SK-N-SH (cell line): ENCODE data around the gene MAGI3. TPM values are rescaled to one million over a fixed set of nuclear protein-coding genes. Genes with fewer than 3 reads are reported as not detected.

Experiments
- CTCF ChIA-PET: fragments of 300-600, 350-600 bp; formaldehyde crosslinking; extraction: SDS; loops from one replicate; lab custom pipeline; 2021; lab: Yijun Ruan, JAX
- POLR2A ChIA-PET: fragments of 350-600 bp; sonication (Branson Sonifier 250); formaldehyde crosslinking; extraction: SDS; loops from one replicate; lab custom pipeline; 2020; ENCODE audit warnings: antibody characterized with exemption, inconsistent platforms; lab: Yijun Ruan, JAX
- DNase-seq: peaks from one replicate; pipeline ENCODE4 v3.0.0; 2012
- H2AFZ ChIP-seq: fragments of 200-600 bp; sonication (generic); 2 replicates; pipeline ENCODE4 v1.8.1; 2016; ENCODE audit warnings: antibody characterized with exemption, mild to moderate bottlenecking, low read depth
- H3F3A ChIP-seq: fragments of 200-600 bp; sonication (generic); replicated peaks from 2 replicates; pipeline ENCODE3; 2016; ENCODE audit warnings: antibody characterized with exemption, mild to moderate bottlenecking; ENCODE audit not compliant: insufficient read depth
- H3K27ac ChIP-seq, 2 experiments: fragments of 200-500 bp in 1 of 2; fragments of 200-600 bp in 1 of 2; sonication (Bioruptor generic) in 1 of 2; sonication (generic), shearing (Covaris generic) in 1 of 2; 2 replicates each; pipeline versions ENCODE4 v1.5.1 to v1.6.1; 2014 to 2016; ENCODE audit warnings: low read depth in 2 of 2, inconsistent platforms in 1 of 2, low read length in 1 of 2, mild to moderate bottlenecking in 1 of 2, mixed read lengths in 1 of 2
- H3K27me3 ChIP-seq: fragments of 200-600 bp; sonication (generic), shearing (Covaris generic); 2 replicates; pipeline ENCODE4 v1.6.1; 2016; ENCODE audit warnings: mixed run types; ENCODE audit not compliant: insufficient read depth
- H3K36me3 ChIP-seq, 2 experiments: fragments of 200-500 bp in 1 of 2; fragments of 200-600 bp in 1 of 2; sonication (Bioruptor generic) in 1 of 2; sonication (generic) in 1 of 2; replicated peaks in 1 of 2; 2 replicates each; pipeline versions ENCODE3 to v1.5.1; 2014 to 2016; ENCODE audit warnings: low read length in 1 of 2, mild to moderate bottlenecking in 1 of 2; ENCODE audit not compliant: insufficient read depth in 2 of 2, control insufficient read depth in 1 of 2
- H3K4me1 ChIP-seq, 2 experiments: fragments of 200-500 bp in 1 of 2; fragments of 200-600 bp in 1 of 2; sonication (Bioruptor generic) in 1 of 2; sonication (generic), shearing (Covaris generic) in 1 of 2; 2 replicates each; pipeline versions ENCODE4 v1.5.1 to v1.6.1; 2014 to 2016; ENCODE audit warnings: low read depth in 1 of 2, low read length in 1 of 2, mixed run types in 1 of 2; ENCODE audit not compliant: insufficient read depth in 2 of 2, control insufficient read depth in 1 of 2
- H3K4me2 ChIP-seq: fragments of 200-600 bp; sonication (generic), shearing (Covaris generic); 2 replicates; pipeline ENCODE4 v1.6.1; 2017; ENCODE audit warnings: mixed run types
- H3K4me3 ChIP-seq, 2 experiments: fragments of 200-500 bp in 1 of 2; fragments of 200-600 bp in 1 of 2; sonication (Bioruptor generic) in 1 of 2; sonication (generic), shearing (Covaris generic) in 1 of 2; 2 replicates each; pipeline versions ENCODE4 v1.5.1 to v1.8.1; 2014 to 2016; ENCODE audit warnings: low read depth in 2 of 2, inconsistent platforms in 1 of 2, low read length in 1 of 2, mild to moderate bottlenecking in 1 of 2, mixed read lengths in 1 of 2, moderate library complexity in 1 of 2
- H3K79me2 ChIP-seq: fragments of 200-600 bp; sonication (generic); 2 replicates; pipeline ENCODE4 v1.8.1; 2017; ENCODE audit warnings: mild to moderate bottlenecking; ENCODE audit not compliant: insufficient read depth
- H3K9ac ChIP-seq: fragments of 200-600 bp; sonication (generic); 2 replicates; pipeline ENCODE4 v1.6.1; 2017; ENCODE audit warnings: mixed run types
- H3K9me2 ChIP-seq: fragments of 200-600 bp; sonication (generic); 2 replicates; pipeline ENCODE4 v1.6.1; 2017; ENCODE audit warnings: mixed run types
- H3K9me3 ChIP-seq: fragments of 200-600 bp; sonication (generic); 2 replicates; pipeline ENCODE4 v1.6.1; 2017; ENCODE audit warnings: mixed run types, mild to moderate bottlenecking, moderate library complexity
- H4K20me1 ChIP-seq: fragments of 200-600 bp; sonication (generic); 2 replicates; pipeline ENCODE4 v1.6.1; 2017; ENCODE audit warnings: mild to moderate bottlenecking, mixed run types; ENCODE audit not compliant: insufficient read depth
- CHD2 ChIP-seq: fragments of 150-350 bp; IDR thresholded peaks from 2 replicates; pipeline ENCODE4 v1.6.1; 2018; ENCODE audit warnings: low read length; ENCODE audit not compliant: partially characterized antibody
- ELF1 ChIP-seq: IDR thresholded peaks from 2 replicates; pipeline ENCODE4 v1.4.0; 2012
- EZH2phosphoT487 ChIP-seq: fragments of 200-600 bp; sonication (generic); IDR thresholded peaks from 2 replicates; pipeline ENCODE4 v1.6.1; 2017; ENCODE audit warnings: low read depth, mixed run types, mild to moderate bottlenecking, antibody characterized with exemption, moderate library complexity, borderline replicate concordance
- FOSL2 ChIP-seq: IDR thresholded peaks from 2 replicates; pipeline ENCODE4 v1.4.0; 2012; ENCODE audit warnings: low read depth, mild to moderate bottlenecking, moderate library complexity, borderline replicate concordance
- FOXM1 ChIP-seq: IDR thresholded peaks from 2 replicates; pipeline ENCODE4 v1.4.0; 2012; ENCODE audit warnings: low read depth, mild to moderate bottlenecking
- GABPA ChIP-seq: IDR thresholded peaks from 2 replicates; pipeline ENCODE4 v1.4.0; 2012; ENCODE audit warnings: low read depth, mild to moderate bottlenecking
- GATA2 ChIP-seq: sonication (generic); formaldehyde crosslinking; IDR thresholded peaks from 2 replicates; pipeline ENCODE4 v1.5.0; 2020; ENCODE audit warnings: mild to moderate bottlenecking, missing genetic modification reagents
- JUND ChIP-seq: IDR thresholded peaks from 2 replicates; pipeline ENCODE4 v1.4.0; 2012
- NRF1 ChIP-seq: IDR thresholded peaks from 2 replicates; pipeline ENCODE4 v1.6.1; 2012; ENCODE audit warnings: low read depth, mild to moderate bottlenecking, low read length
- RAD21 ChIP-seq: IDR thresholded peaks from 2 replicates; pipeline ENCODE4 v1.6.1; 2012; ENCODE audit warnings: mild to moderate bottlenecking, low read length
- RFX5 ChIP-seq: IDR thresholded peaks from 2 replicates; pipeline ENCODE4 v1.6.1; 2012; ENCODE audit warnings: mild to moderate bottlenecking, improper control_type of control experiment, low read length
- RXRA ChIP-seq: IDR thresholded peaks from 2 replicates; pipeline ENCODE4 v1.4.0; 2012; ENCODE audit warnings: low read depth, mild to moderate bottlenecking, borderline replicate concordance
- SIN3A ChIP-seq: IDR thresholded peaks from 2 replicates; pipeline ENCODE4 v1.6.1; 2012; ENCODE audit warnings: low read depth, mild to moderate bottlenecking, low read length, moderate library complexity, borderline replicate concordance
- TCF12 ChIP-seq: IDR thresholded peaks from 2 replicates; pipeline ENCODE4 v1.4.0; 2012
- YY1 ChIP-seq: IDR thresholded peaks from 2 replicates; pipeline ENCODE4 v1.4.0; 2012; ENCODE audit warnings: low read depth, mild to moderate bottlenecking
- whole genome bisulfite sequencing: methylation state at CpG from one replicate; pipeline ENCODE4 v1.1.6; 2017; ENCODE audit warnings: low lambda C conversion rate; 5-methylcytosine and 5-hydroxymethylcytosine counted together
- polyA plus RNA-seq, 3 experiments: library from polyadenylated mRNA; depleted of rRNA; stranded (reverse); fragments of >200 nt; gene quantifications; 2 replicates each; pipeline ENCODE4 v1.2.3, GENCODE V29; 2012
- TF ChIP-seq, protein P1 (sequence below): IDR thresholded peaks from 2 replicates; pipeline ENCODE4 v1.4.0; 2012; ENCODE audit warnings: low read depth, borderline replicate concordance
- TF ChIP-seq, protein P2 (sequence below): fragments of 200-600 bp; sonication (generic); IDR thresholded peaks from 2 replicates; pipeline ENCODE4 v1.6.1; 2017; ENCODE audit warnings: antibody characterized with exemption, mild to moderate bottlenecking, moderate library complexity
- TF ChIP-seq, protein P3 (sequence below): IDR thresholded peaks from 2 replicates; pipeline ENCODE4; 2012

Gene MAGI3
- polyA plus RNA-seq, 1 of the 3 experiments (the other 2 are of a cell fraction): 2.9 TPM

DNA sequence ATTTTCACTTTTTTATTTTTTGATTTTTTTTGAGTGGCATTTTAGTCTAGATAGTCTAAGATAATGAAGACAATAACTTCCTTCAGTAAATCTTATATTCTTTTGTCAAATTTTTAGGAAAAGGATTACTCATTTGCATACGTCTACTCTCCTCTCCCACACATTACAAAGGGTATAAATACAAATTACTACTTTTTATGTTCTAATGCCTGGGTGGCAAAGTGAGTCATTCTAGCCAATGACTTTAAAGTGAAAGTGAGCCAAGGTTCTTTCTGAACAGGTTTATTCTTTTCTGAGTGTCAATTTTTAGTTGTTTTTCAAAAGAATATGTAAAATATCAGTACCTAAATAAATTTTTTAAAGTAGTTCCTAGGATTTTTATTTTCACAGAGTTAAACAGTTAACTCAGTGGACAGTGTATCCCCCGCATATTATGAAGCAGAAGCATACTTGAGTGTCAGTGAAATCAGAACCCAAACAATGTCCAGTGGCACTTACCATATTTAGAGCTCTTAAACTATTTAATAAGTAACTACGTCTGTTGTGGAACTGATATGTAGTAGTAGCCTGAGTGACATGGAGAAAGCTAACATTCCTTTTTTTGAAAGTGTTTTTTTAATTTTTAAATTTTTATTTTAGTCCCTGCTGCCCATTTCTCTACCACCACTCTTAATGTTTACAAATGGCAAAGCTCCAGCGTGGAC lies 227.3 kb downstream of the MAGI3 start:
- Histone ChIP-seq H4K20me1 (no peaks in the 10 kb centered on the region), H3K4me3 (no peak overlapping the region), H3K27ac (no peak overlapping the region), H2AFZ (no peak overlapping the region), H3K9me2 (no peaks in the 10 kb centered on the region), H3K36me3 (peaks cover 37 to 42% of the 10 kb centered on the region in 2 experiments), H3K9me3 (no peaks in the 10 kb centered on the region), H3K27me3 (no peaks in the 10 kb centered on the region), H3F3A (peaks cover 20% of the 10 kb centered on the region), H3K79me2 (no peaks in the 10 kb centered on the region), H3K4me2 (no peak overlapping the region), H3K9ac (no peak overlapping the region), H3K4me1 (peaks cover 5 to 24% of the 10 kb centered on the region in 2 experiments; a peak in 2 of 4 replicates)
- POLR2A ChIA-PET: no interaction called here
- CTCF ChIA-PET: interaction anchor here (0.8 kb wide), 1 partner anchor 11 kb away, joined by 3 read pairs; no protein-coding TSS in a partner anchor
- WGBS: 60% methylated on average over 4 of the region's 4 CpGs
- no peak for TF ChIP-seq RAD21
- no peak for TF ChIP-seq ELF1
- TF ChIP-seq, protein P1, sequence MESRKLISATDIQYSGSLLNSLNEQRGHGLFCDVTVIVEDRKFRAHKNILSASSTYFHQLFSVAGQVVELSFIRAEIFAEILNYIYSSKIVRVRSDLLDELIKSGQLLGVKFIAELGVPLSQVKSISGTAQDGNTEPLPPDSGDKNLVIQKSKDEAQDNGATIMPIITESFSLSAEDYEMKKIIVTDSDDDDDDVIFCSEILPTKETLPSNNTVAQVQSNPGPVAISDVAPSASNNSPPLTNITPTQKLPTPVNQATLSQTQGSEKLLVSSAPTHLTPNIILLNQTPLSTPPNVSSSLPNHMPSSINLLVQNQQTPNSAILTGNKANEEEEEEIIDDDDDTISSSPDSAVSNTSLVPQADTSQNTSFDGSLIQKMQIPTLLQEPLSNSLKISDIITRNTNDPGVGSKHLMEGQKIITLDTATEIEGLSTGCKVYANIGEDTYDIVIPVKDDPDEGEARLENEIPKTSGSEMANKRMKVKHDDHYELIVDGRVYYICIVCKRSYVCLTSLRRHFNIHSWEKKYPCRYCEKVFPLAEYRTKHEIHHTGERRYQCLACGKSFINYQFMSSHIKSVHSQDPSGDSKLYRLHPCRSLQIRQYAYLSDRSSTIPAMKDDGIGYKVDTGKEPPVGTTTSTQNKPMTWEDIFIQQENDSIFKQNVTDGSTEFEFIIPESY: no peak
- TF ChIP-seq TCF12: no peak
- TF ChIP-seq EZH2phosphoT487: no peak
- no peak for TF ChIP-seq NRF1
- no peak for TF ChIP-seq FOXM1
- DNase-seq: no peak

- 100% methylated on average over 1 of the region's 1 CpG for WGBS
- ChIA-PET CTCF (interaction anchor here (0.9 to 1.5 kb wide), 3 partner anchors 12 to 556 kb away, joined by 3 to 4 read pairs (median 3); partner anchors contain the start of gene LRIG2), POLR2A (no interaction called here)
Observed at GRCh38 chr1:113628997-113629396, 238.7 kb downstream of the MAGI3 start.

More at GRCh38 chr1:113628997-113629396, 238.7 kb downstream of the MAGI3 start:
- H3K4me3 ChIP-seq: no peak overlapping the region
- H3K27ac ChIP-seq: no peak overlapping the region
- no peak for DNase-seq
- no peaks in the 10 kb centered on the region for H3K9me2 ChIP-seq
- no peaks in the 10 kb centered on the region; a peak in 1 of 4 replicates for H3K4me1 ChIP-seq
- no peaks in the 10 kb centered on the region for H3K27me3 ChIP-seq
- no peak overlapping the region for H2AFZ ChIP-seq
- H4K20me1 ChIP-seq: no peaks in the 10 kb centered on the region
- H3K79me2 ChIP-seq: no peaks in the 10 kb centered on the region
- no peak overlapping the region for H3K9ac ChIP-seq
- H3F3A ChIP-seq: peaks cover 9% of the 10 kb centered on the region
- H3K4me2 ChIP-seq: no peak overlapping the region
- TF ChIP-seq GABPA (no peak), RXRA (no peak), GATA2 (CRISPR knock-in tag) (no peak), SIN3A (no peak), JUND (no peak), RAD21 (no peak), YY1 (no peak), FOSL2 (no peak), NRF1 (no peak), EZH2phosphoT487 (no peak), RFX5 (no peak), CHD2 (no peak)
- TF ChIP-seq, protein P2, sequence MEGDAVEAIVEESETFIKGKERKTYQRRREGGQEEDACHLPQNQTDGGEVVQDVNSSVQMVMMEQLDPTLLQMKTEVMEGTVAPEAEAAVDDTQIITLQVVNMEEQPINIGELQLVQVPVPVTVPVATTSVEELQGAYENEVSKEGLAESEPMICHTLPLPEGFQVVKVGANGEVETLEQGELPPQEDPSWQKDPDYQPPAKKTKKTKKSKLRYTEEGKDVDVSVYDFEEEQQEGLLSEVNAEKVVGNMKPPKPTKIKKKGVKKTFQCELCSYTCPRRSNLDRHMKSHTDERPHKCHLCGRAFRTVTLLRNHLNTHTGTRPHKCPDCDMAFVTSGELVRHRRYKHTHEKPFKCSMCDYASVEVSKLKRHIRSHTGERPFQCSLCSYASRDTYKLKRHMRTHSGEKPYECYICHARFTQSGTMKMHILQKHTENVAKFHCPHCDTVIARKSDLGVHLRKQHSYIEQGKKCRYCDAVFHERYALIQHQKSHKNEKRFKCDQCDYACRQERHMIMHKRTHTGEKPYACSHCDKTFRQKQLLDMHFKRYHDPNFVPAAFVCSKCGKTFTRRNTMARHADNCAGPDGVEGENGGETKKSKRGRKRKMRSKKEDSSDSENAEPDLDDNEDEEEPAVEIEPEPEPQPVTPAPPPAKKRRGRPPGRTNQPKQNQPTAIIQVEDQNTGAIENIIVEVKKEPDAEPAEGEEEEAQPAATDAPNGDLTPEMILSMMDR: no peak
- TF ChIP-seq, protein P3, sequence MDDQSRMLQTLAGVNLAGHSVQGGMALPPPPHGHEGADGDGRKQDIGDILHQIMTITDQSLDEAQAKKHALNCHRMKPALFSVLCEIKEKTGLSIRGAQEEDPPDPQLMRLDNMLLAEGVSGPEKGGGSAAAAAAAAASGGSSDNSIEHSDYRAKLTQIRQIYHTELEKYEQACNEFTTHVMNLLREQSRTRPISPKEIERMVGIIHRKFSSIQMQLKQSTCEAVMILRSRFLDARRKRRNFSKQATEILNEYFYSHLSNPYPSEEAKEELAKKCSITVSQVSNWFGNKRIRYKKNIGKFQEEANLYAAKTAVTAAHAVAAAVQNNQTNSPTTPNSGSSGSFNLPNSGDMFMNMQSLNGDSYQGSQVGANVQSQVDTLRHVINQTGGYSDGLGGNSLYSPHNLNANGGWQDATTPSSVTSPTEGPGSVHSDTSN: no peak
- TF ChIP-seq, all 33 proteins: peak for 0
- Histone ChIP-seq H3K9me3 (0 out of 2 replicates have a peak, but pooled peaks cover 12% of the 10 kb centered on the region), H3K36me3 (peaks cover 5 to 30% of the 10 kb centered on the region in 2 experiments)
